OCI-LY1 (cell line): ENCODE data around the gene PDE11A.

Source experiments
- EZH2 ChIP-seq: fragments of 200-600 bp; sonication (generic), shearing (Covaris generic); IDR thresholded peaks from 2 replicates; pipeline ENCODE4 v1.8.0; 2017; ENCODE audit warnings: borderline replicate concordance, mixed run types, mild to moderate bottlenecking, antibody characterized with exemption, low read length, moderate library complexity, mixed read lengths
- TF ChIP-seq, protein P1 (sequence below): fragments of 200-600 bp; sonication (generic), shearing (Covaris generic); IDR thresholded peaks from 2 replicates; pipeline ENCODE4 v1.5.1; 2017; ENCODE audit warnings: mild to moderate bottlenecking, antibody characterized with exemption, low read length, moderate library complexity, mixed read lengths

DNA sequence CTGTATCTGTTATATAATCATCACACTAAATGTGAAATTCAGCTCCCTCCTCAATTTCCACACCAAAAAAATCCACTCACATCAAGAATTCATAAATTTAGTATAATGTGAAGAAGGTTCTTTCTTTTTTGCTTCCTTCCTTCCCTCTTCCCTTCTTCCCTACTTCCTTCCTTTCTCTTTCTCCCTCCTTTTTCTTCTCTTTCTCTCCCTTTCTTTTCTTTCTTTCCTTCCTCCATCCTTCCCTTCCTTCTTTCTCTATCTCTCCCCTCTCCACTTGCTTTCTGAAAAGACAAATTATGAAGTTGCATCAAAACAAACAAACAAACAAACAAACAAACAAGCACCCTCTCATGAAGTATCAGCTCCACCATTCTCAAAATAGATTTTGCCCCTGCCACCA lies 290.0 kb downstream of the PDE11A start:
- no peak for TF ChIP-seq EZH2
- TF ChIP-seq, protein P1, sequence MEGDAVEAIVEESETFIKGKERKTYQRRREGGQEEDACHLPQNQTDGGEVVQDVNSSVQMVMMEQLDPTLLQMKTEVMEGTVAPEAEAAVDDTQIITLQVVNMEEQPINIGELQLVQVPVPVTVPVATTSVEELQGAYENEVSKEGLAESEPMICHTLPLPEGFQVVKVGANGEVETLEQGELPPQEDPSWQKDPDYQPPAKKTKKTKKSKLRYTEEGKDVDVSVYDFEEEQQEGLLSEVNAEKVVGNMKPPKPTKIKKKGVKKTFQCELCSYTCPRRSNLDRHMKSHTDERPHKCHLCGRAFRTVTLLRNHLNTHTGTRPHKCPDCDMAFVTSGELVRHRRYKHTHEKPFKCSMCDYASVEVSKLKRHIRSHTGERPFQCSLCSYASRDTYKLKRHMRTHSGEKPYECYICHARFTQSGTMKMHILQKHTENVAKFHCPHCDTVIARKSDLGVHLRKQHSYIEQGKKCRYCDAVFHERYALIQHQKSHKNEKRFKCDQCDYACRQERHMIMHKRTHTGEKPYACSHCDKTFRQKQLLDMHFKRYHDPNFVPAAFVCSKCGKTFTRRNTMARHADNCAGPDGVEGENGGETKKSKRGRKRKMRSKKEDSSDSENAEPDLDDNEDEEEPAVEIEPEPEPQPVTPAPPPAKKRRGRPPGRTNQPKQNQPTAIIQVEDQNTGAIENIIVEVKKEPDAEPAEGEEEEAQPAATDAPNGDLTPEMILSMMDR = no peak
